Measurements from ENCODE around the gene DHCR24.

The DHCR24 gene

GRCh38 chr1:54904476-54905048 lies 17.6 kb upstream of the DHCR24 start:
- no peak overlapping the region for H3K27ac ChIP-seq
- TF ChIP-seq, protein P1, sequence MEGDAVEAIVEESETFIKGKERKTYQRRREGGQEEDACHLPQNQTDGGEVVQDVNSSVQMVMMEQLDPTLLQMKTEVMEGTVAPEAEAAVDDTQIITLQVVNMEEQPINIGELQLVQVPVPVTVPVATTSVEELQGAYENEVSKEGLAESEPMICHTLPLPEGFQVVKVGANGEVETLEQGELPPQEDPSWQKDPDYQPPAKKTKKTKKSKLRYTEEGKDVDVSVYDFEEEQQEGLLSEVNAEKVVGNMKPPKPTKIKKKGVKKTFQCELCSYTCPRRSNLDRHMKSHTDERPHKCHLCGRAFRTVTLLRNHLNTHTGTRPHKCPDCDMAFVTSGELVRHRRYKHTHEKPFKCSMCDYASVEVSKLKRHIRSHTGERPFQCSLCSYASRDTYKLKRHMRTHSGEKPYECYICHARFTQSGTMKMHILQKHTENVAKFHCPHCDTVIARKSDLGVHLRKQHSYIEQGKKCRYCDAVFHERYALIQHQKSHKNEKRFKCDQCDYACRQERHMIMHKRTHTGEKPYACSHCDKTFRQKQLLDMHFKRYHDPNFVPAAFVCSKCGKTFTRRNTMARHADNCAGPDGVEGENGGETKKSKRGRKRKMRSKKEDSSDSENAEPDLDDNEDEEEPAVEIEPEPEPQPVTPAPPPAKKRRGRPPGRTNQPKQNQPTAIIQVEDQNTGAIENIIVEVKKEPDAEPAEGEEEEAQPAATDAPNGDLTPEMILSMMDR (conservative IDR thresholded peaks at IDR 0.05) = no peak
- TF ChIP-seq ZFX (IDR thresholded peaks at IDR 0.05) = no peak

GRCh38 chr1:54894271-54894670 lies 7.3 kb upstream of the DHCR24 start:
- TF ChIP-seq, protein P1 (conservative IDR thresholded peaks at IDR 0.05) = no peak
- no peak for TF ChIP-seq ZFX (IDR thresholded peaks at IDR 0.05)
- H3K27ac ChIP-seq = no peak overlapping the region

GRCh38 chr1:54892586-54892985 lies 5.6 kb upstream of the DHCR24 start:
- TF ChIP-seq ZFX (IDR thresholded peaks at IDR 0.05) = no peak
- TF ChIP-seq, protein P1 (conservative IDR thresholded peaks at IDR 0.05) = no peak
- no peak overlapping the region for H3K27ac ChIP-seq

- H3K27ac ChIP-seq = no peak overlapping the region; the same call in 1 of the 2 replicates
- no peak for TF ChIP-seq ZFX (IDR thresholded peaks at IDR 0.05)
- TF ChIP-seq, protein P1 (conservative IDR thresholded peaks at IDR 0.05) = no peak
These were observed 2.2 kb upstream of the DHCR24 start for GRCh38 chr1:54889132-54889725.

GRCh38 chr1:54888080-54888733 lies 1.2 kb upstream of the DHCR24 start:
- TF ChIP-seq ZFX (IDR thresholded peaks at IDR 0.05) = no peak
- TF ChIP-seq, protein P1 (conservative IDR thresholded peaks at IDR 0.05) = no peak

GRCh38 chr1:54887665-54888071 lies 673 bp upstream of the DHCR24 start:
- TF ChIP-seq, protein P1 (conservative IDR thresholded peaks at IDR 0.05) = no peak
- TF ChIP-seq ZFX (IDR thresholded peaks at IDR 0.05) = no peak
- H3K27ac ChIP-seq = peak overlapping the region; percentile 100

More at GRCh38 chr1:54888080-54888733, 1.2 kb upstream of the DHCR24 start:
- peak overlapping the region; percentile 100 for H3K27ac ChIP-seq
